Stimulated activated CD8-positive, alpha-beta memory T cell treated with anti-CD3 and anti-CD28 coated beads, Interleukin-7, amount 100 ng/mL, for 48 hours (primary cell): Measurements from ENCODE around the gene POLR2C.
A peak's percentile ranks its signal among the peaks of the same experiment; 100 is the strongest.
"Not testable (repeated sequence)": the region's sequence is repeated elsewhere in the genome, so short reads cannot be mapped to it uniquely, and the experiment has no call there.

Experiments used
- DNase-seq, 2 donors: peaks; one replicate each; pipeline ENCODE4 v3.0.0-alpha.2; 2020; ENCODE audit warnings: low read depth in 1 of 2; ENCODE audit errors: extremely low read depth in 1 of 2

POLR2C gene

DNA sequence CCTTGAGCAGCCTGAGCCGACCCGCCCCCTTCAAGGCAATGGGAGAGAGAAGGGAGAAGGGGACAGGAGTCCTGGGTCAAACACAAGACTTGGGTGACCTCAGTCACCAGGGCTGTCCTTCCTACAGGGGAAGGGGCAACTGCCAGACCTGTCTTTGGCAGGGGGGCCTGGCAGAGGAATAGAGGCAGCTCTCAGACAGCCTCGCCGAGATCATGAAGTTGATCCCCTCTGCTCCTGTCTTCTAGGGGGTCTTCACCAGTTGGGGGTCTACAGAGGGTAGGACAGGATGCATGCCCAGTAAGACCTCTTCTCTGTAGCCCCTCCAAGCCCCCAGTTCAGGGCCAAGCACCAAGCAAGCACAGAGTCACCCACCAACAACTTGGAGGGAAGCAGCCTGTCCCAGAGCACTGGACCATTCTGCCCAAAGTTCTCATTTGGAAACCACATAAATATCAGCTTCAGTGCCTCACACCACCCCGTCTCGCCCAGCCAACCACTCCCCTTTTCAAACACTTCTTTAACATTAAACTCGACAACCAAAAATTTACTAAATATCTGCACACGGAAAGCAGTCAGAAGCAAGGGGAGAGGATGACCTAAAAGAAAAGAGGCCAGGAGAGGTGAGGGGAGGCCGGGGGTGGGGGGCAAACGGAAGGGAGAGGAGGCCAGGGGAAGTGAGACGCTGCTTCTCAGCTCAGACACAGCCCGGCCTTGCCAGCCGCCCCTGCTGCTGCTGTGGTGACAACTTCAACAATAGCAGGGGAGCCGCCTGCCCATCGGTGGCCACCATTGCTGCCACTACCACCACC lies 16.1 kb downstream of the POLR2C start:
- DNase-seq: no peak

DNA sequence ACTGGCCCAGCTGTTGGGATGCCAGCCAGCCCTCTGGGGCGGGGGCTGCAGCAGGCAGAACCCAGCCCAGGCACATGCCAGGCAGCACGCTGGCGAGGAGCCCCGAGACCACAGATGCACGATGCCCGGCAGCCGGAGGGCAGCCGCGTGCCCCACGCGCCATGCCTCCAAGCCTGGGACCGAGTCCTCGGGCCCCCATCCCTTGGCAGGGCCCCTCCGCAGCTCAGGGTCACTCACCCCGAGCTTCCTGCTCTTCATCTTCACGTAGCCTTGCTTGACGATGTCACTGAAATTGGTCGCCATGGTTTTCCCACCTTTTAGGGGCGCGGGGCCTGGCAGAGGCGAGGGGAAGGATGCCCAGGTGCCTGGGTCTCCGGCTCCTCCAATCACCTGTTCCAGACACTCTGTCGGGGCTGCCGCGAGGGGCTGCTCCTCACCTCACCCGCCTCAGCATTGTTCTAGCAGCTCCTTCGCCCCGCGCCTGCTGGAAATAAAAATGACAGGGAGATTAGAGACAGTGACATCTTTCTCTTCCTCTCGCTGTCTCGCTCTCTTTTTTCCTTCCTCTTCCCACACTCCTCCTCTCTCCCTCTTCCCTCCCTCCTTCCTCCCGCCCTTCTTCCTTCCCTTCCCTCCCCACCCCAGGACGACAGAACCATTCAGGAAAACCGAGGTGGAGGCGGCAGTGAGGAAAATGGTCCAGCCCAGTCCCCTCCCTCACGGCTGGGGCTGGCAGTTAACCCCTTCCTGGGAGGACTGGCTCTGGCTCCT lies 16.9 kb downstream of the POLR2C start:
- no peak for DNase-seq

DNA sequence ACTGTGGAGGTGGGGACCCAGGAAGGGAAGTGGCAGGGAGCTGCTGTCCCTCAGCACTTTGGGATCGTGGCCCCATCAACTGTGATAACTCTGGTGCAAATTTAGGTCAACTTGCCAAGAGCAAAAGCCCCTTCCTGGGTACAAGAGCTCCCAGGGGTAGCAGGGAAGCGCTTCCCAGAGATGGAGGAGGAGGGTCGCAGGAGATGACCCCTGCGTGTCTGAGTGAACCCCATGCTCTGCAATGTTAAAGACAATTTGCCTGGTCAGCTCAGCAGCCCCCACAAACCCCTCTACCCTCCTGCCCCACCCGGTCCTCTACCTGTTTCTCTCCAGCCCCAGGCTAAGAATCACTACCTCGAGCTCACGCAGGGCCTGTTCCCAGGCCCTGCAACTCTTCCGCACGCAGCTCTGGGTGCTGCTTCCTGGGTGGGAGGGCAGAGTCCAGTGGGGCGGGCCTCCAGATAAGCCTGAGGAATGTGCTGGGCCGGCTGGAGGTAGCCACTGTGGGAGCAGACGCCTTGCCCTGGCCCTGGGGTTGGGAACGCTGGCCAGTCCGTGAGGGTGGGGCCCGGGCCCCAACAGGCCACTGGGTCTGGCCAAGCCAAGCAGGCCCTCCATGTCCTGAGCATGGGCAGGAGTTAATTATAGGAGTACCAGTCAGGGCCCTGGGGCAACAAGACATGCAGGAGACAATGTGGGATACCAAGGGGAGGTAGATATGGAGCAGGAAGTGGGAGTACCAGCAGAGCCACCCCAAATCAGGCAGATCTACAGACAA lies 17.7 kb downstream of the POLR2C start:
- DNase-seq: no peak

DNA sequence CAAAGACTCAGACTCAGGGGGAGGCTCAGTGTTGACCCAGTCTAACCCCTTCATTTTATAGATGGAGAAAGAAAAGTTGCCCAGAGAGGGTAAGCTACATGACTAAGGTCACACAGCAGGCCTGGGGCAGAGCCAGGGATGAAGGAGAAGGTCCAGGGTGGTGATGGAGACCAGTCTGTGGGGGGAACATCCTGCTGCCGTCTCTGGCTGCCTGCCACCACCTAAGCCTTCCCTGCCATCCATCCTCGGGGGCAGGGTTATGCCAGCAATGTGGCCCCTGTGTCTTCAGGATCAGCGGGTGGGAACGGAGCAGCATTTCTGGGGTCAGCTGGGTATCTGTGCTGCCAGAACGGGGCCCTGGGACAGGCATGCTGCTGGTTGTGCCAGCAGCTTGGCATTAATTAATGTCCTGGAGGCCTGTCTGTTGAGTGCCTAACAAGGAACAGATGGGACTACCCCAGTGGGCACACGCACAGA lies 18.3 kb downstream of the POLR2C start:
- no peak for DNase-seq

DNA sequence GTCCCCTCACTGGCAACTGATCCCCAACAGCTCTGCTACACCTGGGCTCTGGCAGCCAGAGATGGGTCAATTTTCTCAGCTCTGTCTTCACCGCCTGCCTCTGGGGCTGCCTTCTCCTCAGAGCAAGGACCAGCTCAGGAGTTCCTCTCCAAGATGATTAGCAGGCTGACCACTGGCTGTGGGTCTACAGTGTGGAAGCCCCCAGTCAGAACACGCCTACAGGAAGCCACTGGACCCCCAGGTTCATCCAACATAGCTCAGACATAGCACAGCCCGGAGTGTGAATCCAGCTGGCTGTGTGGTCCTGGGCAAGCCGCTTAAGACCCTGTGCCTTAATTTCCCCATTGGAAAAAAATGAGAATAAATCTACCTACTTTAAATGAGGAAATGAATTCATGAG lies 18.9 kb downstream of the POLR2C start:
- DNase-seq: no peak

DNA sequence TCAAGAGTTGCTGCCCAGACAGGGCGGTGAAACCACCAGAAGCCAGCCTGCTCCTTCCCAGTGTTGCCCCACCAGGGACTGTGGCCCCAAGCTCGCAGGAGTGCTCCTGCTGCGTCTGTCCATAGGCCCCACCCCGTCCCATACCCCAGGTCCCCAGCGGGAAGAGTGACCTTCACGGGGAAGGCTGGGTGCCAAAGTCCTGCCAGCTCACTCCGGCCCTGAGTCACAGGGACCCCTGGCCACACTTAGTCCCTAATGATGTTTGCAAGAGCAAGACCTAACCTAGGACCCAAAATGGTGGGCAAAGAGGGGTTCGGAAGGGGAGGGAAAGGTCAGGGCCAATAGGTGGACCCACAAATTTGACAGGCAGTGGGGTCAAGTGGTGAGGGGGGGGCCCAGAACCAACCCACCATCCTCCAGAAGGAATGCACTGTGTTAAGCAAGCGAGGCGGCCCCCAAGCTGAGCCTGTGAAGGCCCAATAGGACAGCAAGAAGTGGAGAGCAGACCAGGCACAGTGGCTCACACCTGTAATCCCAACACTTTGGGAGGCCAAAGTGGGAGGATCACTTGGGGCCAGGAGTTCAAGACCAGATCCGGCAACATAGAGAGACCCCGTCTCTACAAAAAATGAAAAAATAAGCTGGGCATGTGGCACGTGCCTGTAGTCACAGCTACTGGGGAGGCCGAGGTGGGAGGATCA lies 20.5 kb downstream of the POLR2C start:
- DNase-seq: no peak

DNA sequence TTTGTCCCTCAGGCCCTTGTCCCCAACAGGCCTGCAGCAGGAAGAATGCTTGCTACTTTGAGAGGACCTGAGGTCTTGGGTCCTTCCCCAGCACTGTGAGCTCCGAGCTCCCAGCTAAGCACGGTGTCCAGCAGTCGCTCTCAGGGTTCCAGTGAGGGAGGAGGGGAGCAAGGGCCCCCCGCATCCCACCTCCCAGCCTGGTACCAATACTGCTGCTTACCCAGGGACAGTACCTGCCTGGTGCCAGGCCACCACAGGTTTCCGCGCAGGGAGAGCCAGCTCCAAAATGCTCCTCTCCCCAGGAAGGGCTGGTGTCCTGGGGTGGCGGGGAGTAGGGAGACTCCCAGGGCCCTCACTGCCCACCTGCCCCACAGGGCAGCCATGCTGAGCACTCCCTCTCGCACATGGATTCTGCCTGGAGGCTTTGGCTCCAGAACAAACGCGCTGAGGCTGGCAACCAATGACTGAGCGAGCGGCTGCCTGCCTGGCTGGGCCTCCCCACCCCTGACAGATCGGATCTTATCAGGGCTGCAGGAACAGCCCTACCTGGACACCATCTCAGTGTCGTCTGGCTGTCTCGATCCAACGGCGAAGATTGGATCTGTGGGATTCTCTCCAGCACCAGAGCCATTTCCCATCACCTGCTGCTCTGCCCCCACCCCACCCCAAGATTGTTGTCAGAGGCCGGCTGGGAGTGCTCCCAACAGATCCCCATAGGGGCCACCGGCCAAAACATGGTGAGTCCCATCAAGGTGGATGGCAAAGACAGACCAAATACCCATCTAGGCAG lies 21.4 kb downstream of the POLR2C start:
- DNase-seq: no peak

DNA sequence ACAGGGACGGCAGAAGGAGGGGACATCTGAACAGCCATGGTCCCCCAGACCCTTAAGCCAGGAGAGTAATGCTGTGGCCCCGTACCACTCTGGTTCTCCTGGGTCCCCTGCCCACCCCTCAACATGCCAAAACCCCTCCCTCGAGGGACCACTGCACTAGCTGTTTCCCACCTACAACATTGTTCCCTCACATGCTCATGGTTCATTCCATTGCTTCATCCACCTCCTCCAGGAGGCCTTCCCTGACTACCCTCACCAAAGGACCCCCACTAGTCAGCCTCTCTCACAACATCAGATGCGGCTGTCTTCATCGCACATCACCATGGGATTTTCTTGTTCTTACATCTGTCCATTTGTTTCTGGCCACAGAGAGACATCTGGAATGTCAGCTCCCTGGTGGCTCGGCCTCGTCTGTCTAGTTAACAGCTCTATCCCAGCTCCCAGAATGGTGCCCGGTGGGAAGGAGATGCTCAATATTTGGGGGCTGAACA lies 22.1 kb downstream of the POLR2C start:
- DNase-seq: no peak

DNA sequence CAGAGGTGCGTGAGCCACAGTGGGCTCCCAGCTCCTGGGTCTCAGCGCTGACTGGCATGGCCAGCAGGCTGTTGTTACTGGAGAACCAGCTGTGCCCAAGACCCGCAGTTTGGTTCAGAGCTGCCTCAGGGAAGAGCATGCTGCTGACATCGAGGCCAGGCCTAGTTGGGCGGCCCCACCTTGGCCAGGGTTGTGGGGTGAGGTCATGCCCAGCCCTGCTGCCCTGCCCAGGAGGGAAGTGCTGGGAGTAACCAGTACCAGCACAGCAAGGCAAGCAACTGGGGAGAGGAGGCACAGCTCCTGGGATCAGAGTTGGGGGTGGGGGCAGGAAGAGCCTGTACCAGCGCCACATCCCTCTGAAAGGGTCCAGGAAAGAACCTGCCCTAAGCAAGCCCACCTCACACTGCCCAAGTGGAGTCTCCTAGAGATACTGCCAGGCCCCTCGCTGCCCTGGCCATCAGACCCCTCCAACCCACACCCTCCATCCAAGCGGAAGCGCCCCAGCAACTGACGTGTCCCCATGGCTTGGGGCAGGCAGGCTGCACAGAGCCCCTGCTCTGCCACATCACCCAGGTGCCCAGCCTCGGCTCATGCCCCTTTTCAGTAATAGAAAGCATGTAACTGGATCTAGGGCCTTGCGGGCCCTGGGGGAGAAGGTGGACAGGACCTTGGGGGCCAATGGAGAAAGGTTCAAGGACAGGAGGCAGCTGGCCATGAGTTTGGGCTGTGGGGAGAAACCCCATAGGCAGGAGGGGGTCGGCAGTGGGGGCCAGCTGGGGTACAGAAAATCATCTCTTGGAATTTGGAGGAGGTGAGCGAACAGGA lies 22.8 kb downstream of the POLR2C start:
- DNase-seq: no peak

DNA sequence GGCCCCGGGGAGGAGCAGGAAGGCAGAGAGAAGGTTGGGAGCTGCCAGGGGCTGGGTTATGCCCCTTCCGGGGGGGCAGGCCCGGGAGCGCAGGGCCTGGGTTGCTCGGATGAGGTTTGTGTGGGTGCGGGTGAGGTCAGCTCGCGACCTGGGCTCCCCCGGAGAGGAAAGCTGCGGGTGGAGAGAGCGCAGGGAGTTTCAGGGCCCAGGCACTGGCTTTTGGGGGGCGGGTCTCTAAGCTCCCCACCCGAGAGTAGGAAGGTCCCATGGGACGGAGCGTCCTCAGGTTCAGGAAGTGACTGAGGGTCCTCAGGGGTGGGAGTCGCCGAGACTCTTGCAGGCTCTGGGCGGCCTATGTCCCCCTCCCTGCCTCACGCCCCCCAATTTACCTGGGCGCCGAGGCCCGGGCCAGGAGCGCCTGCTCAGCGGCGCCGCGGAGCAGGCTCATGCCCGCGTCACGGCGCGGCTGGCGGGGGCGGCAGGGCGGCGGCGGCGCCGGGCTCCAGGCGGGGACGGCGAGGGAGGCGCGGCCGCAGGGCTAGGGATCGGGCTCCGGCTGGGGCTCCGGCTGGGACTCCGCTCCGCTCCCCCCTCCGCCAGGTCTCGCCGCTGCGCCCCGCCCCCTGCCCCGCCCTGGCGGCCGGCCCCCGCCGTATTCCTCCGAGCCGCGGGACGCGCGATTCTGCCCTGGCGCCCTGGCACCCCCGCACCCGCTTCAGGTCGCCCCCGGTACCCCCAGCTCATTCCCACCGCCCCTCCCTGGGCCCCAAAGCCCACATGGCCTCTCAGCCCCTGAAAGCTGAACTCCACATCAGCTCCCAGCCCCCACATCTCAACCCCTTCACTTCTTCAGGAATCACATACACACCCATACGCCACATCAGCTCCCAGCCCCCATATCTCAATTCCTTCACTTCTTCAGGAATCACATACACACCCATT lies 23.7 kb downstream of the POLR2C start, which contains the start of gene DOK4:
DOK4 (minus strand) TSS at position 578 of the 942 bp plus-strand sequence. CDS start 6,986 bp downstream, outside the sequence.
- DNase-seq: peak; percentile 63 to 66

DNA sequence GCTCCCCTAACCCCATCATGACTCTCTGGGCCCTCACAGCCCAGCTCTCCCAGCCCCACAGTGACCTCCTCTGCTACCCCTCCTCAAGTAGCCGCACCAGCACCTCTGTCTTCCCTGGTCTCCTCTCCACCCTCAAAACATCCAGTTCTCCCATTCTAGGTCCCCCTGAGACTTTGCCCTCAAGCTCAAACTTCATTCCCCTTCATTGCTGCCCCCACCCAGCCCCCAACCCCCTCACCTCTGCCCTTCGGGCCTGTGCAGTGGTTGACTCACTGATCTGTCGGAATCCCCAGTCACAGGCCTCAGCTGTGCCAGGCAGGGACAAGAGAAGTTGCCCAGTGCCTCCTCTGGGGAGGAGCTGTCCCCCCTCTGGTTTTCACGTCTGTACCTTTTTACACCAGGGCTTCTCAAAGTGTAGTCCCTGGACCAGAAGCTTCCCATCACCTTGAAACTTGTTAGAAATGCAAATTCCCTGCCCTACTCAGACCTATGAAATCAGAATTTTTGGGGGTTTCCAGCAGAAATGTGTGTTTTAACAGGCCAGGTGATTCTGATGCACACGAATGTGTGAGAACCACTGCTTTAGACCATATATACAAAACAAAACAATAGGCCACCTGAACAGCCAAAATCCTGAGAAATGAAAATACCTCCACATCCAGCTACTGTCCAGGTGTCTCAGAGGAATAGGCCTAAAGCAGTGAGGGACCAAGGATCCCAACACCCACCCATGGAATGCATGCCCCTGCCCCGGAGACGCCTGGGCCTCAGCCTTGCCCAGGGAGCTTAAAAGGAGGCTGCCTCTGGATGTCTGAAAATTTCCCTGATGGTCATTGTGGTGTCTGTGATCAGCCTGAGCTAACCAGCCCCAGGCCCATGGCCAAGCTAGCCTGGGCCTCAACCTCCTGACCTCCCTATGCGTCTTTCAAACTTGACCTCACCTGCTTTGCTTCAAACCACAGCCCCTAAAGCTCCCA lies 24.7 kb downstream of the POLR2C start:
- no peak for DNase-seq

DNA sequence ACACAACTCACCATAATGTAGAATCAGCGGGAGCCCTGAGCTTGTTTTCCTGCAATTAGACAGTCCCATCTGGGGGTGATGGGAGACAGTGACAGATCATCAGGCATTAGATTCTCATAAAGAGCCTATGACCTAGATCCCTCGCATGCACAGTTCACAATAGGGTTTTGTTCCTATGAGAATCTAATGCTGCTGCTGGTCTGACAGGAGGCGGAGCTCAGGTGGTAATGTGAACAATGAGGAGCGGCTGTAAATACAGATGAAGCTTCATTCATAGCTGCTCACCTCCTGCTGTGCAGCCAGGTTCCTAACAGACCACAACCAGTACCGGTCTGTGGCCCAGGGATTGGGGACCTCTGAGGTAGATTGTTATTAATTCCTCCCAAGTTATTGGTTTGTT lies 26.8 kb downstream of the POLR2C start:
- DNase-seq: no peak

DNA sequence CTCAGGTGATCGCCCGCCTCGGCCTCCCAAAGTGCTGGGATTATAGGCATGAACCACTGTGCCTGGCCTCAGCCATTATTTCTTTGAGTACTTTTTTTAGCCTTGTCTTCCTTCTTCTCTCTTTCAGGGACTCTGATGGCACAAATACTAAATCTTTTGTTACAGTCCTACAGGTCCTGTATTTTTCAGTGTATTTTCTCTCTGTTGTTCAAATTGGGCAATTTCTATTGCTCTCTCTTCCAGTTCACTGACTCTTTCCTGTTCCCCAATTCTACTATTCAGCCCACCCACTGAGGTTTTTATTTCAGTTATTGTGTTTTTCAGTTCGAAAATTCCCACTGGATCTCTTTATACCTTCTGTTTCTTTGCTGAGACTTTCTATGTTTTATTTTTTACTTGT lies 31.3 kb downstream of the POLR2C start:
- no peak for DNase-seq

DNA sequence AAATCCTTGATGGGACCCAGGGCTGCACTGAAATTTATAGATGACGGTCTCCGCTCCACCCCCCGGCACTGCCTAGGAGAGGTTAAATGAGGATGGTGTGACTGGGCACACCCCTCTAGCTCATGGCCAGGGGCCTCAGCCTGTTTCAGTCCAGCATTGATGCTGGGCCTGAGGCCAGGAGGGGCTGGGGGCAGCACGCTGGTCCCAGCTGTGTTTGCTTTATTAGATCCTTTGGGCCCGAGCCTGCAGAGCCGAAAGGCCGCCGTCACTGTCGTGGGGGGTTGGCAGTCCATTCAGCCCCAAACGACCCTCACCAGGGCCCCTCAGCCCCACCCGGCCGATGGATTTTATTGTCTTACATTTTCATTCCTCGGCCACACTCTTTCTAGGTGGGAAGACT lies 34.6 kb downstream of the POLR2C start:
- no peak for DNase-seq

DNA sequence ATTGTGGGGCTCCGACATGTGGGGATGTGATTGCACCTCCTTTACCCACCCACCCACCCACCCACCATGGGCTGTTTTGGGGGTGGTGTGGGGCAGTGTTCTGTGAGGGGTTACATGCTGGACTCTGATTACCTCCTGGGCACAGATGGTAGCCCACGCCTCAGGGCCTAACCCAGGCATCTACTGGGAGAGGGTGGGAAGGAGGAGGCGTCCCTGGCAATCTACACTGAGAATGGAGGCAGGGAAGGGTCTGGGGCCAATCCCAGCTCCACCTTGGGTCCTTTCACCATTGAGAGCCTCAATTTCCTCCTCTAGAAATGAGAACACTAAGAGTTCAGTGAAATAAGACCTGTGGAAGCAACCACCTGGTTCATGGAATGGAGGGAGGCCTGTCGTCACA lies 35.6 kb downstream of the POLR2C start:
- DNase-seq: no peak

DNA sequence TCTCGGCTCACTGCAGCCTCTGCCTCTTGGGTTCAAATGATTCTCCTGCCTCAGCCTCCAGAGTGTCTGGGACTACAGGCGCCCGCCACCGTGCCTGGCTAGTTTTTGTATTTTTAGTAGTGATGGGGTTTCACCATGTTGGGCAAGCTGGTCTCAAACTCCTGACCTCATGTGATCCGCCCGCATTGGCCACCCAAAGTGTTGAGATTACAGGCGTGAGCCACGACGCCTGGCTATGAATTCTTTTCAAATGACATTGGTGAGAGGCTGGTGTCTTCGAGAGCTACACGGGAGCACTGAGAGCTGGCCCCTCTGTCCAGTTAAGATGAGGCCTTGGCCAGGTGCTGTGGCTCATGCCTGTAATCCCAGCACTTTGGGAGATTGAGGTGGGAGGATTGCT lies 37.5 kb downstream of the POLR2C start:
- DNase-seq: not testable (repeated sequence)
